GM21786 (cell line): Measurements from ENCODE around the gene PET117.
"Not testable (repeated sequence)": the region's sequence is repeated elsewhere in the genome, so short reads cannot be mapped to it uniquely, and the experiment has no call there.

Experiments used
- ATAC-seq: cut with Tn5 transposase; IDR thresholded peaks from one replicate; pipeline ENCODE4 v1.9.1; 2021; ENCODE audit not compliant: unreplicated experiment

The PET117 gene

DNA sequence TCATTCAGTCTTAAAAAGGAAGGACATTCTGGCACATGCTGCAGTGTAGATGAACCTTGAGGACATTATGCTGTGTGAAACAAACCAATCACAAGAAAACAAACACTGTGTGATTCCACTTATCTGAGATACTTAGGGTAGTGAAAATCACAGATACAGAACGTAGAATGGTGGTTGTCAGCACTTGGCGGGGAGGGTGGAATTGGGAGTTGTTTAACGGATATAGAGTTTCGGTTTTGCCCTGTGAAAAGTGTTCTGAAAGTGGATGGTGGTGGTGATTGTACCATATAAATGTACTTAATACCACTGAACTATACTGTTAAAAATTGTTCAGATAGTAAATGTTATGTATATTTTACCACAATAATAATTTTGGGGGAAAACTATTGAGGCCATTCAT, 18.4 kb downstream of the PET117 start:
- ATAC-seq, result no peak

DNA sequence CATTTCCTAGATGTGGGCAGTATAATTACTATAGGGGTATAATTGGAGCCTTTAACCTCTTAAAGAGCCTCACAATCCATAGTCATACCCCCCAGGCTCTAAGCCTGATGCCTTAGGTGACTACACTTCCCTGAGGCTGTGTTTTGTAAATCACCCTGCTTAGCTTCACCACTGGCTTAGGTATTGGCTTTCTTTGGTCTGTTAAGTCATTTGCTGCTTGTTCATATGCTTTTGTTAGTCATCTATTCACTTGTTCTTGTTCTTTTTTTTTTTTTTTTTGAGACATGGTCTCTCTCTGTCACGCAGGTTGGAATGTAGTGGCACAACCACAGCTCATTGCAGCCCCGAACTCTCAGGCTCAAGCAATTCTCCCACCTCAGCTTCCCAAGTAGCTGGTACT, 26.7 kb downstream of the PET117 start:
- ATAC-seq, result no peak

DNA sequence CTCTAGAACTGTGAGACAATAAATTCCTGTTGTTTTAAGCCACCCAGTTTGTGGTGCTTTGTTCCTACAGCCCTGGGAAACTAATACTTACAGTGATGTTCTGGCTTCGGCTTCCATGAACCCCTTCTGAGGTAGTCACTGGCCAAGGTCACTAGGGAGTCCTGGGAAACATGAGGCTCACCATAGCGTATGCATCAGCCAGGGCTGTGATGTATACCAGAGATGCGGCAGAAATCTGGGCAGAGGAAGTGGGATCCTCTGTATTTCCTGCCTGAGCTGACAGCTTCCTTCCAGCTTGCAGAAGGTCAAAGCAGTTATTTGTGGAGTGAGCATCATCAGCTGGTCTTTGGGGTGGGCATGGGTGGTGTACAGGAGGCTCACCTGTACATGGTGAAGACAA, 27.9 kb downstream of the PET117 start:
- no peak for ATAC-seq

GRCh38 chr20:18166241-18166881, 28.7 kb downstream of the PET117 start:
- ATAC-seq, result no peak

DNA sequence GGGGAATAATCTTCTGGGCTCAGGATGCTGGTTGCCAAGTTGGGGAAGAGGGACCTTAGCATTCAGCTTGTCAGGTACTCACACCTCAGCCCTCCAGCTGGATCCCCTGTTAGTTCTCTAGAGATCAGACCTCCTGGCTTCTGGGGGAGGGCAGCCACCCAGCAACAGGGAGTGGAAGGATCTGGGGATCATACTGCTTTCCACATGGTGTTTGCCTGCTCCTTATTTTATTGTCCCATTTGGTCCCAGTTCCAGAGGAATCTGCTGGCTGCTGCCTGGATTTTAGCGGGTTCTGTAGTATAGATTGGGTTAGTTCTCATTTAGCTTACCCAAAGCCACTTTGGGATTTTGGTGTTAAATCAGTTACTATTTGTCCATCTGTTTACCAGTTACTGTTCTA, 29.3 kb downstream of the PET117 start:
- no peak for ATAC-seq

- ATAC-seq, result no peak
Measured at GRCh38 chr20:18172379-18172778, 34.7 kb downstream of the PET117 start.

GRCh38 chr20:18174906-18175683, 37.4 kb downstream of the PET117 start:
- no peak for ATAC-seq

DNA sequence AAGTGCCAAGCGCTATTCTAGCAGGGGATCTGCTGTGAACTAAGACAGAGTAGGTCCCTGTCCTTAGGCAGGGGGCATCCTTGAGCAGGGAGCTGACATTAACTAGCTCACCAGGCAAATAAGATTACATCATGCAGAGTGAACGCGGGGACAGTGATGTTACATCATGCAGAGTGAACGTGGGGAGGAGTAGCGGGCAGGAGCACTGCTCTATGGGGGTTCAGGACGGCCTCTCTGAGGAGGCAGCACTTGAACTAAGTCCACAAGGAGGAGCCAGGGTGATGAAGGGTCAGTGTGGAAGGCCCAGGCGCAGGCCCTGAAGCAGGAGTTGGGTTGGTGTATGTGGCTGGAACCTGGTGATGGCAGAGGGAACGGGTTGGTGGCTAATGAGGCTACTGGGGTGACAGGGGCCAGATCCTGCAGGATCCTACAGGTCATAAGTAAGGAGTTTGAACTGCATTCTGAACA, 38.7 kb downstream of the PET117 start:
- no peak for ATAC-seq

GRCh38 chr20:18180366-18180765, 42.7 kb downstream of the PET117 start:
- not testable (repeated sequence) for ATAC-seq

- ATAC-seq, result no peak
Measured at GRCh38 chr20:18180815-18181214, 43.2 kb downstream of the PET117 start.

DNA sequence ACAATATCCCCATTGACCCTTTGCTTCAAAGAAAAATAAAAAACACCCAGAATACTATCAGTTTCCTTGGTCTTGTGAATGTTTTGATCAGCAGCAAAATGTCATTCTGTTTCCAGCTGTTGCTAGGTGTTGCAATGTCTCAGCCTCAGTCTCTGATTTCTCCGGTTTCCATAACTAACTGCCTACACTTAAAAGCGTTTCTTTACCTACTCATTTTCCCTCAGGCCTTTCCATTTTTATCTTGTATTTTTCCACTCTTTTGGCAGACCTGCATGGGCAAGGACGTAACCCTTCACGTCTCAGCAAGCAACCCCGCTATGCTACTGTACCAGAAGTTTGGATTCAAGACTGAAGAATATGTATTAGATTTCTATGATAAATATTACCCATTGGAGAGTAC, 49.4 kb downstream of the PET117 start:
- ATAC-seq, result no peak

DNA sequence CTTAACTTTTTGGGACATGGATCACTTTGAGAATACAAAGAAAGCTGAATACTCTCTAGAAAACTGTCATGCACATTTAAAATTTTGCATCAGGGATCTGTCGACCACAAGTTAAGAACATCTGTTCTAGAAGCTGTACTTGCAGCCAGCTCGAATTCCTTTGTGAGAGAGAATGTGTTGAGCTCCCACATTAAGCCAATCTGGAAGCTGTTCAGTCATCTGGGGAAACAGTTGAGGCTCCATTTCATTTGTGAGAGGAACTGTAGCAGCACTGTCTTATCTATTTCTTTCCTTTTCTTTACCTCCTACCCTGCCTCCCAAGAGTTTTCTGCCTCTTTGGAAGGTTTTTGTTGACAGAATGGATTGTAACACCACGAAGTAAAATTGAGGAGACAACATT, 50.8 kb downstream of the PET117 start:
- no peak for ATAC-seq

GRCh38 chr20:18190338-18191233, 52.9 kb downstream of the PET117 start:
- ATAC-seq, result no peak

GRCh38 chr20:18191306-18191705, 53.6 kb downstream of the PET117 start:
- no peak for ATAC-seq
